ENCODE measurements around the gene ZMPSTE24.

The ZMPSTE24 gene

DNA sequence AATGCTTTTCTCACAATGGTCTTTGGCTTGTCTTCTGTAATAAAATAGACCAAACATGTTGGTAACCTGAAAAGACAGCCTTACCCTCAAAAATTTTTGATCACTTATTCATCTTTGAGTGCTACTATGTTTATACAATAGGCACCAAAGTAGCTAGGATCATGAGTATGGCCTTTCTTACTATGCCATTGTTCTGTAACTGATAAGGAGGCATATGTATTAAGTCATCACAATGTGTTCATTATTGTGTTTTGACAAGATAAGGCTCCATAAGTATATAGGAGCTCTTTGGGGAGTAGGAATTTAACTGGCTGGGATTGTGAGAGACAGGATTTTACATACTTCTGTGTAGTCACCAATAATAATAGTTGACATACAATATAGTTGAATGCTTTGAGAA, 9.6 kb upstream of the ZMPSTE24 start:
- Histone ChIP-seq H3K27me3 (ENCODE audit: insufficient read depth, poor library complexity, severe bottlenecking) (no peaks in the 10 kb centered on the region), H3K36me3 (ENCODE audit: low read depth) (no peaks in the 10 kb centered on the region), H3K9me3 (ENCODE audit: severe bottlenecking) (no peaks in the 10 kb centered on the region), H3K27ac (ENCODE audit: poor library complexity, severe bottlenecking) (no peak overlapping the region), H3K4me1 (ENCODE audit: insufficient read depth, poor library complexity, severe bottlenecking) (peaks cover 5% of the 10 kb centered on the region), H3K4me3 (ENCODE audit: severe bottlenecking) (no peak overlapping the region)
- no peak for ATAC-seq (ENCODE audit: low read depth)
- DNase-seq (ENCODE audit: low spot score), result no peak
- TF ChIP-seq, protein P1, sequence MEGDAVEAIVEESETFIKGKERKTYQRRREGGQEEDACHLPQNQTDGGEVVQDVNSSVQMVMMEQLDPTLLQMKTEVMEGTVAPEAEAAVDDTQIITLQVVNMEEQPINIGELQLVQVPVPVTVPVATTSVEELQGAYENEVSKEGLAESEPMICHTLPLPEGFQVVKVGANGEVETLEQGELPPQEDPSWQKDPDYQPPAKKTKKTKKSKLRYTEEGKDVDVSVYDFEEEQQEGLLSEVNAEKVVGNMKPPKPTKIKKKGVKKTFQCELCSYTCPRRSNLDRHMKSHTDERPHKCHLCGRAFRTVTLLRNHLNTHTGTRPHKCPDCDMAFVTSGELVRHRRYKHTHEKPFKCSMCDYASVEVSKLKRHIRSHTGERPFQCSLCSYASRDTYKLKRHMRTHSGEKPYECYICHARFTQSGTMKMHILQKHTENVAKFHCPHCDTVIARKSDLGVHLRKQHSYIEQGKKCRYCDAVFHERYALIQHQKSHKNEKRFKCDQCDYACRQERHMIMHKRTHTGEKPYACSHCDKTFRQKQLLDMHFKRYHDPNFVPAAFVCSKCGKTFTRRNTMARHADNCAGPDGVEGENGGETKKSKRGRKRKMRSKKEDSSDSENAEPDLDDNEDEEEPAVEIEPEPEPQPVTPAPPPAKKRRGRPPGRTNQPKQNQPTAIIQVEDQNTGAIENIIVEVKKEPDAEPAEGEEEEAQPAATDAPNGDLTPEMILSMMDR (IDR thresholded peaks at IDR 0.05; ENCODE audit: poor library complexity, severe bottlenecking), result no peak

DNA sequence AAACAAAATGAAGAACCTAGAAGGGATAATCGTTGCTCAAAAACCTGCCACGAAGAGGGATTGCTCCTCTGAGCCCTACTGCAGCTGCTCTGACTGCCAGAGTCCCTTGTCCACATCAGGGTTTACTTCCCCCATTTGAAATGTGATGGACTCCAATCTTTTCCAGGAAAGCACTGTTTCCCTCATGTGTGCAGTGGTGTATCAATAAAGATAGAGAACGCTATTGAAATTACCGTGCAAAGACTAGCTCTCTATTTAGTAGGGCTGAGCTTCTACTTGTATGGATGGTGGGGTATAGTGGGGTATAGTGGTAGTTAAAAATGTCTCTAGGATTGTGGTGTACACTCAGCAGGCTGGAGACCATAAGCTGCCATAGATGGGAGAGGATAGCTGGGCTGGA, 6.6 kb upstream of the ZMPSTE24 start:
- ATAC-seq (ENCODE audit: low read depth) (no peak), DNase-seq (ENCODE audit: low spot score) (no peak)
- Histone ChIP-seq H3K36me3 (ENCODE audit: low read depth) (no peaks in the 10 kb centered on the region), H3K27me3 (ENCODE audit: insufficient read depth, poor library complexity, severe bottlenecking) (no peaks in the 10 kb centered on the region), H3K4me3 (ENCODE audit: severe bottlenecking) (no peak overlapping the region), H3K9me3 (ENCODE audit: severe bottlenecking) (no peaks in the 10 kb centered on the region), H3K27ac (ENCODE audit: poor library complexity, severe bottlenecking) (no peak overlapping the region), H3K4me1 (ENCODE audit: insufficient read depth, poor library complexity, severe bottlenecking) (peaks cover 7% of the 10 kb centered on the region)
- TF ChIP-seq, protein P1 (IDR thresholded peaks at IDR 0.05; ENCODE audit: poor library complexity, severe bottlenecking), result no peak

DNA sequence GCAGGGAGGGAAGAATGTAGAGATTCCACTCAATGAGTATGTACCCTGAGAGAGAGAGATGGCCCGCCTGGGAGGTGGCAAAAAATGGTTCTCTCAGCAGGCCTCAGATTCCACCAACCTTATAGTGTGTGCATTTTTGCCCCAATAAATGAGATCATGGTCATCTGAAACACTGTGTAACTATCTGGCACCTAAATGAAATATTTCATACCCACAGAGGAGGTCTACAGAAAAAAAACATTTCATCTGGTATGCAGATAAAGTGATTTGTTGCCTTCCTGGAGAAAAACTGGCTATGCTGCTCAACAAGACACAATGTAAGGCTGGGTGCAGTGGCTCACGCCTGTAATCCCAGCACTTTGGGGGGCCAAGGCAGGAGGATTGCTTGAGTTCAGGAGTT, 5.4 kb upstream of the ZMPSTE24 start:
- DNase-seq (ENCODE audit: low spot score) (no peak), ATAC-seq (ENCODE audit: low read depth) (no peak)
- H3K27ac ChIP-seq (ENCODE audit: poor library complexity, severe bottlenecking), result no peak overlapping the region
- no peaks in the 10 kb centered on the region for H3K9me3 ChIP-seq (ENCODE audit: severe bottlenecking)
- H3K4me3 ChIP-seq (ENCODE audit: severe bottlenecking), result no peak overlapping the region
- H3K36me3 ChIP-seq (ENCODE audit: low read depth), result no peaks in the 10 kb centered on the region
- H3K27me3 ChIP-seq (ENCODE audit: insufficient read depth, poor library complexity, severe bottlenecking), result no peaks in the 10 kb centered on the region
- TF ChIP-seq, protein P1 (IDR thresholded peaks at IDR 0.05; ENCODE audit: poor library complexity, severe bottlenecking), result no peak
- peaks cover 10% of the 10 kb centered on the region for H3K4me1 ChIP-seq (ENCODE audit: insufficient read depth, poor library complexity, severe bottlenecking)

DNA sequence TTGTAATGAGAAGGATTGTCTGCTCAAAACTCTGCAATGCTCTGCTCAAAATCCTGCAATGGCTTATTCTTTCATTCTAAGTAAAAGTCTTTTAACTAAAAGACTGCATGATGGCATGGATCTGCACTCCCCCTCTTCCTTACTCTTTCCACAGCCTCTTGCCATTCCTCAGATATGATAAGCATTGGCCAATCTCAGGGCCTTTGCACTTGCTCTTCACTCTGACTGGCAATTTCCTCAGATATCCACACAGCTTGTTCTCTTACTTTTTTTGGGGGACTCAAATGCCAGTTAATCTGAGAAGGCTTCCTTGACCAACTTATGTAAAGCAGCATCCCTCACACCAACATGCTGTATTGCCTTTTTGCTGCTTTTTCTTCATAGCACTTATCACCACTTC, 2.8 kb upstream of the ZMPSTE24 start:
- H3K9me3 ChIP-seq (ENCODE audit: severe bottlenecking), result no peaks in the 10 kb centered on the region
- ATAC-seq (ENCODE audit: low read depth), result no peak
- peaks cover 12% of the 10 kb centered on the region for H3K4me1 ChIP-seq (ENCODE audit: insufficient read depth, poor library complexity, severe bottlenecking)
- no peak overlapping the region for H3K4me3 ChIP-seq (ENCODE audit: severe bottlenecking)
- peaks cover 8% of the 10 kb centered on the region for H3K36me3 ChIP-seq (ENCODE audit: low read depth)
- no peaks in the 10 kb centered on the region for H3K27me3 ChIP-seq (ENCODE audit: insufficient read depth, poor library complexity, severe bottlenecking)
- DNase-seq (ENCODE audit: low spot score), result no peak
- TF ChIP-seq, protein P1 (IDR thresholded peaks at IDR 0.05; ENCODE audit: poor library complexity, severe bottlenecking), result no peak
- no peak overlapping the region for H3K27ac ChIP-seq (ENCODE audit: poor library complexity, severe bottlenecking)

DNA sequence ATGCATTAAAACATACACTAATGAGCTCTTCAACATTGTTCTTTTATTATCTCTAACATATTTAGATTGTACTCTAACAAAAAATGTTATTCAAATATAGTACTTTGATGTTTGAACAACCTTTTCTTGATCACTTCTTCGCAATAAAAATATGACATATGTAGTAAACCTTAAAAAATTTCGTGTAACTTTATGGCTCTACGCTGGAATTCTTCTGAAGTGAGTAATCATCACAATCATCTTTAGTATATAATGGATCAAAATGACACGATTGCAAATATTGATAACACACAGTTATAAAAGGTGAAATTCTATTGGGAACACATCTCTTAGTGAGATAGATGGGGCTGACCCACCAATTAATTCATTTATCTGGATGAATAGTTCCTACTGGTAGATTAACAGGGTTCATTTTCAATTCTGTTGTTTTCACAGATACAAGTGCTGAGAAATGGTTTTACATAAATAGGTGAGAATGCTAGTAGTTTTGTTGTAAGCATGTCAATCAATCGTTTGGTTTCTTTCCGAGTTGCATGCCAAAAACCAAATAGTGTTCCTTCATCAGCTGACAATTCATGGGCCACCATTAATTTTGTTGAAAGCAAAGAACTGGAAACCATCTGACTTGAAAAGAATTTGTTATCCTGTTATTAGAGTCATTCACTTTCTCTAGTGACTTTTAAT, 1.5 kb upstream of the ZMPSTE24 start:
- TF ChIP-seq, protein P1 (IDR thresholded peaks at IDR 0.05; ENCODE audit: poor library complexity, severe bottlenecking), result no peak
- DNase-seq (ENCODE audit: low spot score) (no peak), ATAC-seq (ENCODE audit: low read depth) (no peak)
- Histone ChIP-seq H3K36me3 (ENCODE audit: low read depth) (peaks cover 21% of the 10 kb centered on the region), H3K4me3 (ENCODE audit: severe bottlenecking) (peak overlapping the region; percentile 80), H3K27ac (ENCODE audit: poor library complexity, severe bottlenecking) (peak overlapping the region; percentile 93), H3K9me3 (ENCODE audit: severe bottlenecking) (no peaks in the 10 kb centered on the region), H3K4me1 (ENCODE audit: insufficient read depth, poor library complexity, severe bottlenecking) (peaks cover 12% of the 10 kb centered on the region), H3K27me3 (ENCODE audit: insufficient read depth, poor library complexity, severe bottlenecking) (no peaks in the 10 kb centered on the region)
